Measurements from ENCODE around the gene RGMA.
A peak's percentile ranks its signal among the peaks of the same experiment; 100 is the strongest.

Gene RGMA

DNA sequence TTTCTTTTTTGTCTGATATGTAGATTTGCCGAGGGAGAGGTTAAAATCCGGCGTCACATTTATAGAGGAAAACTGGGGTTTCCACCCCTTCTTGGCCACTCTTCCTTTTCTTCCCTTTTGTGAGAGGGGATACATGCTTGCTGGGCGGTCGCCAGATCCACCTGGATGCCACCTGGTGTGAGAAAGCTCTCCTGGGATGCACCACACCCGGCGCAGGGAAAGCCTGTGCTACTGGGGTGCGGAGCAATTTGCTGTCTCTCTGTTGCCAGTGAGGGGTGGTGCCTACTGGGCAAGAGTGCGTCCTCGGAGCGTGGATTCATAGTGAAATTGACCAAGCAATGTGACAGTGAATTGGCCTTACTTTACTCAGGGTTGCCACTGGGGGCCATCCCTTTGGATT is 2.5 kb upstream of the RGMA start:
- no peak for DNase-seq (ENCODE audit: low read depth)

GRCh38 chr15:93089727-93090305 is 805 bp upstream of the RGMA start:
- no peak for DNase-seq (ENCODE audit: low read depth)

DNA sequence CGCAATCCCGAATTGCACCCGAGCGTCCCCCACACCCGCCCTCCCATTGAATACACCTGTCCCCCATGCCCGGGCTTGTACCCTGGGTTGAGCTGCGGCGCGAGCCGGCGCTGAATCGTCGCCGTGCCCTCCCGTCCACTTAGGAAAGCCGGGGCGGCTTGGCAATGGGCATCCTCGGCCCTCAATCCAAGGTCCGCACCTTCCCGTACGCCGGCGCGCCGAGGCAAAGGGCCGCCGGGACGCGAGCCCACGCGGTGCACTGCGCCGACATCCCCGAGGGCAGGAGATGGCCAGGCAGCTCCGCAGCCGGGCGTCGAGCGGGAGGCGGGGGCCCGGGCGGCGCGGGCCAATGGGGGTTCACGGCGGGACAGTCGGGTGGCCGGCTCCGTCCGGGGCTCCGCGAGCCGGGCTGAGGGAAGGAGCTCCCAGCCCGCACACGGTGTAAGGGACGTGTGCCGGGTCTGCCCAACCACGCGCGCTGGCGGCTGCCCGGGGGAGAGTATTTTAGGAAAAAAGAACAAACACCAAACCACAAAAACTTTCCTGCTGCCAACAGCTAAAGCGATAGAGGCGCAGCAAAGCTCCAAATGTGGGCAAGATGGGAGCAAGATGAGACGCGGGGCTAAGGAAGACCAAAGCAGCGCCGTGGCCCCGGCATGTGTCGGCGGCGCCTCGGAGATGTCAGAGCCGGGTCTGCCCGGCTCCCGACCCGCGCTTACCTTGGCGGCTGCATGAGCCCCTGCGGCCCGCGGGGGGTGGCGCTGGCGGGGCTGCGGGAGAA is 621 bp downstream of the RGMA start:
- no peak for DNase-seq (ENCODE audit: low read depth)

DNA sequence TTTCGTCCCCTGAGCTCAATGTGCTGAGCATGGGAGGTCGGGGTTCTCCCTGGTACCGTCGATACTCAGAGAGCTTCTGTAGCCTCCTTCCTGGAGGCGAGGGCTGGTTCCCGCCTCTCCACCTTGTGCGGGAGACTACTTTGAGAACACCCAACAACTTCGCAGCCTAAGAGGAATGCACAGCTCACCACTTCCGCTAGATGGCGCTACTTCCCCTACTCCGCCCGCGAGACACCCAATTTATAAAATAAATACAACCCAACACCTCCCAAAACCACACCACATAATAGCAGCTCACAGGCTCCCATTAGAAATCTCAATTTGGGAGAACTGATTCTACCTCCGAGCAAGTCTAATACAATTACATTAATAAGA is 1.2 kb downstream of the RGMA start:
- peak; percentile 29 for DNase-seq (ENCODE audit: low read depth)

GRCh38 chr15:93086791-93087190 is 2.2 kb downstream of the RGMA start:
- DNase-seq (ENCODE audit: low read depth) = no peak

- no peak for DNase-seq (ENCODE audit: low read depth)
These were observed 3.3 kb downstream of the RGMA start for GRCh38 chr15:93085692-93086091.

DNA sequence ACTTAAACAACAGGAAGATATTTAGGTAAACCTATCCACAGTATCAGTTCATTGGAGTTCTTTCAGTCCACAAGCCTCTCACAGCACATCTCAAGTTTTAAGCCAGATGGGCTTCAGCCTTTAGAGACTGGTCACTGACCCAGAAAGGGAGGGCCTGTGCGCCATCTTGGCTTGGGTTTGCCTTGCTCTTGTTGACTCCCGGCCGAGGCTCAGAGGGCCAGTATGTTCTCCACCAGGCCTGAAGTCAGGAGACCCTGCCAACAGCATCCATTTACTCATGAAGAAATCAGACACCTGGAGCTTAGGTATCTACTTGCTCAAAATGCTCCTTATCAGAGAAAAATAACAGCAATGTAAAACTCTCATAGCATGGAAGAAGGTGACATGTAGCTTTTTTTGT is 6.2 kb downstream of the RGMA start:
- DNase-seq (ENCODE audit: low read depth) = no peak

DNA sequence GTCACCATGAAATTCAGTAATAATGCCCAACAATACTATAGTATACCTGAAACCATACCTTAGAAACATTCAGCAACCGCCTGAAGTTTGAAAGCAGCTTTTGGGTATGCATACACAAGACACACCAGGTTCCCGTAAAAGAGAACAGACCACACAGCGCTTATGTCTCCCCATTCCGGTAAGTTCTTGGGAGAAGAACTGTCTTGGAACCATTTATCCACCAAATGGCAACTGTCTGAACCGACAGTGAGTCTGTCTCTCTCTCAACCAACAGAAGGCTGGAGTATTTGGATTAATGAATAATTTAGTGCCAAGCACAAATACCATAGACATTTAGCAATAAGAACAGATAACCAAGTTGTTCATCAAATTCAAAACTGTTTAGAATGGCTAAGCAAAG is 7.6 kb downstream of the RGMA start:
- no peak for DNase-seq (ENCODE audit: low read depth)

GRCh38 chr15:93080451-93080850 is 8.6 kb downstream of the RGMA start:
- DNase-seq (ENCODE audit: low read depth) = no peak

GRCh38 chr15:93076875-93077274 is 12.1 kb downstream of the RGMA start:
- no peak for DNase-seq (ENCODE audit: low read depth)

DNA sequence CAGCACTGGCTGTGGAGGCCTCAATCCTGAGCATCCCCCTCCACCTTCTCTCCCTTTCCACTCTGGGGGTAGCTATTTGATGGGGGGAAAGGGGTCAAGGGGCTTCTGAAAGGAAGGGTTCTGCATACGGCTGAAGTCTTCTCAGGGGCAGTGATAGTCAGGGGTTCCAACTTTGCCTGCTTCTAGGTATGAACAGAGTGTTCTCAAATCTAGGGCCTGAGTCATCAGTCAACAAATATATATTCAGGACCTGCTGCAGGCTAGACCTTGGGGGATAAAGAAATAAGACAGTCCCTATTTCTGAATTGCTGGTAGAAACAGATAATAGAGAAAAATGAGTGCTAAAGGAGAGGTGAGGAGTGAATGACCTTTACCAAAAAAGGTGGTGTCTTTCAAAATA is 12.8 kb downstream of the RGMA start:
- DNase-seq (ENCODE audit: low read depth) = no peak

- DNase-seq (ENCODE audit: low read depth) = no peak
These were observed 14.4 kb downstream of the RGMA start for GRCh38 chr15:93074599-93074998.

GRCh38 chr15:93073465-93073952 is 15.5 kb downstream of the RGMA start:
- no peak for DNase-seq (ENCODE audit: low read depth)

DNA sequence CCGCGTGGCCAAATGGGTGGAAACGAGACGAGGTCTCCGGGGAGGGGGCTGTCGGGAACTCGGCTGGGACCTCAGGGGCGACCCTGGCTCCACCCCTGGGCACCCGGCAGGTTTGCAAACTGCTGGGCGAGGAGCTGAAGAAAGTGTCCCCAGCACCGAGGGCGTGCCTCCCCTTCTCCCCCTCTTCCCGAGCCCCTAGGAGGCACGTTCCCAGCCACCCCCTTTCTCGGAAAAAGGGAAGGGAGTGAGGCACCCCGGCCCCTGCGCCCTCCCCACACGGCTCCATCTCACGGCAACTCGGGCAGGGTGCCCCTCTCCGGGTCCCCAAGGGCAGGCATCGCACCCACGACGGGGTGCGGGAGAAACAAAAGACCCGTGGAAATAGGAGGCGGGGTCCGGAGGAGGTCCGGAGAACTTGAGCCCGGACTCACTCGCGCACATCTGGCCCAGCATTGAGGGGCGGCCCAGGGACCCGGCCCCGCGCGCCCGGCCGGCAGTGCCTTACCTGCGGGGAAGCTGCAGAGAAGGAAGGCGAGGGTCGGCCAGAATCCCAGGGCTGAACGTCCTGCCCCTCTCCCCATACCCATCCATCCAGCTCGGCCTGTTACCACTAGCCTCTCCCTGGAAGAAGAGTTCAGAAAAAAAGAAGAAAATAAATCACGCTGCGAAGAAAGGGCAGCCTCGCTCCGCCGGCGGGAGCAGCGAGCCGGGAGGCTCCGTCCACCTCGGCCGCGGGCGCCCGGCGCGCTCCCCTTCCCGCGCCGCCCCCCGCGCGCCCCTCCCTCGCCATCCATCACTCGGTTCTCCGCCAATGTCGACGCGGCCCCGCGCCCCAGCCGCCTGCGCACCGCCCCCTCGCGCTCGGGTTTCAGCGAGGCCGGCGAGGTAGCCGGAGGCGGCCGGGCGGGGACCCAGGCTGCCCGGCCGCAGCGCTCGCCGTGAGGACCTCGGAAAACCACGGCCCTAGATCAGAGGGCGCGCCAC is 16.3 kb downstream of the RGMA start:
- no peak for DNase-seq (ENCODE audit: low read depth)

- DNase-seq (ENCODE audit: low read depth) = no peak
These were observed 17.0 kb downstream of the RGMA start for GRCh38 chr15:93072011-93072410.

- DNase-seq (ENCODE audit: low read depth) = no peak
These were observed 17.5 kb downstream of the RGMA start for GRCh38 chr15:93071469-93071936.

- no peak for DNase-seq (ENCODE audit: low read depth)
These were observed 18.3 kb downstream of the RGMA start for GRCh38 chr15:93070551-93071296.

GRCh38 chr15:93070132-93070531 is 18.9 kb downstream of the RGMA start:
- no peak for DNase-seq (ENCODE audit: low read depth)

DNA sequence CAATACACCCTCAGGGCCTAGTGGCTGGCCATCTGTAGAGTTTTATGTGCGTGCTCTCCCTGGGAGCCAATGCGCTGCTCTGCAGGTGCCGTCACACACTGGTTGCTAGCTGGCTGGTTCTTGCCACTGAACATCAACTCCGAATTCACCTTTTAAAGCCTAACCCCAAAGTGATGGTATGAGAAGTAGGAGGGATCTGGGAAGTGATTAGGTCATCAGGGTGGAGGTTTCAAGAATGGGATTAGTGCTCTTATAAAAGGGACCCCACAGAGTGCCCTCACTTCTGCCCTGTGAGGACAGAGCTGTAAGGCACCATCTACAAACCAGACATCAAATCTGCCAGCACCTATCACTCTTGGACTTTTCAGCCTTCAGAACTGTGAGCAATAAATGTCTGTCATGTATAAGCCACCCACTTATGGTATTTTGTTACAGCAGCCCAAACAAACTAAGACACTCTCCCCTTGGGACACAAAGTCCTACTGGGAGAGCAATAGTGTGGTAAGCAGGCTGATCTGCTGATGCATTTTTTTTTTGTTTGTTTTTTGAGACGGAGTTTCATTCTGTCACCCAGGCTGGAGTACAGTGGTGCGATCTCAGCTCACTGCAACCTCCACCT is 20.3 kb downstream of the RGMA start:
- DNase-seq (ENCODE audit: low read depth) = no peak

DNA sequence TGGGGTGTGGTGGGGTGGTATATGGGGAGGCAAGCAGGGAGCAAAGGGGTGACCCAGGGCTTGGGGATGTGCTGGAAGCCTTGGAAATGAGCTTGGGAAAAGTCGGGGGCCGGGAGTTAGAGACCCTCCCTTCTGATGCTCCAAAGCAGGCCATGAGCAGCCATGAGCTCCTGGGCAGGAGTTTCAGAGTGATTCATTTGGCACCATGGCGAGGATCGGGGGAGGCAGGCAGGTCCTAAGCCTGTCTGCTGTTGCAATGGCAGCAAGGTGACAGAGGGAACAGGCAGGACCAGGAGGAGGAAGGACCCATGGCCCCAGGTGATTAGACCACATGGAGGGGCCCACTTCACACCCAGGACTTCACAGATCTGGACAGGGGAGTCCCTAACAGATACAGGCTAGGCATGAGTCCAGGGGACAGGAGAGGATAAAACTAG is 21.3 kb downstream of the RGMA start:
- no peak for DNase-seq (ENCODE audit: low read depth)

All from T-helper 22 cell (primary cell).